GM19043 (cell line): ENCODE data around the gene RBM19.
"Not testable (repeated sequence)": the region's sequence is repeated elsewhere in the genome, so short reads cannot be mapped to it uniquely, and the experiment has no call there.

ENCODE experiments used
- ATAC-seq: cut with Tn5 transposase; IDR thresholded peaks from one replicate; pipeline ENCODE4 v1.9.1; 2021; ENCODE audit warnings: low read depth; ENCODE audit not compliant: unreplicated experiment

RBM19 gene

GRCh38 chr12:113908584-113909100 lies 57.5 kb downstream of the RBM19 start:
- no peak for ATAC-seq

GRCh38 chr12:113907446-113908180 lies 58.5 kb downstream of the RBM19 start:
- ATAC-seq, result no peak

- no peak for ATAC-seq
These were observed 59.5 kb downstream of the RBM19 start for GRCh38 chr12:113906411-113907200.

GRCh38 chr12:113905829-113906228 lies 60.3 kb downstream of the RBM19 start:
- ATAC-seq, result no peak

GRCh38 chr12:113903381-113903863 lies 62.7 kb downstream of the RBM19 start:
- no peak for ATAC-seq

- ATAC-seq, result not testable (repeated sequence)
These were observed 64.8 kb downstream of the RBM19 start for GRCh38 chr12:113901319-113901718.

- ATAC-seq, result no peak
These were observed 65.4 kb downstream of the RBM19 start for GRCh38 chr12:113900716-113901115.

- no peak for ATAC-seq
These were observed 66.3 kb downstream of the RBM19 start for GRCh38 chr12:113899561-113900471.

- no peak for ATAC-seq
These were observed 67.0 kb downstream of the RBM19 start for GRCh38 chr12:113899042-113899560.

GRCh38 chr12:113898466-113898865 lies 67.7 kb downstream of the RBM19 start:
- no peak for ATAC-seq

GRCh38 chr12:113897406-113897805 lies 68.7 kb downstream of the RBM19 start:
- no peak for ATAC-seq

GRCh38 chr12:113896841-113897240 lies 69.3 kb downstream of the RBM19 start:
- ATAC-seq, result no peak

GRCh38 chr12:113896194-113896593 lies 69.9 kb downstream of the RBM19 start:
- no peak for ATAC-seq

GRCh38 chr12:113895176-113895575 lies 70.9 kb downstream of the RBM19 start:
- ATAC-seq, result no peak

GRCh38 chr12:113894697-113895096 lies 71.4 kb downstream of the RBM19 start:
- no peak for ATAC-seq

GRCh38 chr12:113893221-113893620 lies 72.9 kb downstream of the RBM19 start:
- no peak for ATAC-seq

GRCh38 chr12:113892556-113892955 lies 73.6 kb downstream of the RBM19 start:
- no peak for ATAC-seq

GRCh38 chr12:113891739-113892520 lies 74.2 kb downstream of the RBM19 start:
- no peak for ATAC-seq

GRCh38 chr12:113891167-113891692 lies 74.9 kb downstream of the RBM19 start:
- no peak for ATAC-seq
